Measurements from ENCODE around the gene SDHAF2.

GRCh38 chr11:61460474-61460881 is 30.6 kb downstream of the SDHAF2 start:
- TF ChIP-seq ZFX (IDR thresholded peaks at IDR 0.05) (no peak), CTCF (IDR thresholded peaks at IDR 0.05 in 2 of 3, conservative IDR thresholded peaks at IDR 0.05 in 1 of 3; ENCODE audit: borderline replicate concordance in 1 of 3, insufficient read depth in 1 of 3, low read depth in 2 of 3, low read length in 2 of 3) (no peak), POLR2A (IDR thresholded peaks at IDR 0.05; ENCODE audit: borderline replicate concordance, extremely low read depth, insufficient read depth, insufficient read length) (no peak), EGR1 (IDR thresholded peaks at IDR 0.05; ENCODE audit: low read depth) (no peak)
